GM10266 (cell line): ENCODE measurements around the gene TUBA8.
"Not testable (repeated sequence)": the region's sequence is repeated elsewhere in the genome, so short reads cannot be mapped to it uniquely, and the experiment has no call there.

Source experiments
- DNase-seq: peaks from one replicate; pipeline ENCODE4 v3.0.0; 2012; ENCODE audit errors: extremely low spot score
- TF ChIP-seq, protein P1 (sequence below): IDR thresholded peaks from 2 replicates; pipeline ENCODE4 v1.5.1; 2012; ENCODE audit warnings: mild to moderate bottlenecking, low read depth; ENCODE audit not compliant: control insufficient read depth, insufficient read depth; ENCODE audit errors: missing control alignments

TUBA8 gene

DNA sequence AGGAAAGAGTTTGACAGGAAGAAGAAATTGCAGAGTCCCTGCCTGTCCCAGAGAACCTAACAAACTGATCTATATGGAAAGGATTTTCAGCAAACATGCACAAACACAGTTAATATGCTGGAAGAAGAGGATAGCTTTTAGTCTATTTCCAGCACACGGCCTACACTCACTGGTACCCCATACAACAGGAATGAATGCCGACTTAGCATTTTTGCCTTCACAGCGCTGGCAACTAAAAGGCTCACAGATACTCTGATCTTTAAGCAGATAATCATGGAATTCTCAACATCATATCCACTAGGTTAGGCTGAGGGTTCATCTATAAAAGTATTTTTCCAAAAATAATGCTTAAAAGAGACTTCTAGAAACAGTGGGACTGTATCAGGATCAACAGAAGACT is 9.8 kb upstream of the TUBA8 start:
- no peak for DNase-seq
- TF ChIP-seq, protein P1, sequence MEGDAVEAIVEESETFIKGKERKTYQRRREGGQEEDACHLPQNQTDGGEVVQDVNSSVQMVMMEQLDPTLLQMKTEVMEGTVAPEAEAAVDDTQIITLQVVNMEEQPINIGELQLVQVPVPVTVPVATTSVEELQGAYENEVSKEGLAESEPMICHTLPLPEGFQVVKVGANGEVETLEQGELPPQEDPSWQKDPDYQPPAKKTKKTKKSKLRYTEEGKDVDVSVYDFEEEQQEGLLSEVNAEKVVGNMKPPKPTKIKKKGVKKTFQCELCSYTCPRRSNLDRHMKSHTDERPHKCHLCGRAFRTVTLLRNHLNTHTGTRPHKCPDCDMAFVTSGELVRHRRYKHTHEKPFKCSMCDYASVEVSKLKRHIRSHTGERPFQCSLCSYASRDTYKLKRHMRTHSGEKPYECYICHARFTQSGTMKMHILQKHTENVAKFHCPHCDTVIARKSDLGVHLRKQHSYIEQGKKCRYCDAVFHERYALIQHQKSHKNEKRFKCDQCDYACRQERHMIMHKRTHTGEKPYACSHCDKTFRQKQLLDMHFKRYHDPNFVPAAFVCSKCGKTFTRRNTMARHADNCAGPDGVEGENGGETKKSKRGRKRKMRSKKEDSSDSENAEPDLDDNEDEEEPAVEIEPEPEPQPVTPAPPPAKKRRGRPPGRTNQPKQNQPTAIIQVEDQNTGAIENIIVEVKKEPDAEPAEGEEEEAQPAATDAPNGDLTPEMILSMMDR: no peak

DNA sequence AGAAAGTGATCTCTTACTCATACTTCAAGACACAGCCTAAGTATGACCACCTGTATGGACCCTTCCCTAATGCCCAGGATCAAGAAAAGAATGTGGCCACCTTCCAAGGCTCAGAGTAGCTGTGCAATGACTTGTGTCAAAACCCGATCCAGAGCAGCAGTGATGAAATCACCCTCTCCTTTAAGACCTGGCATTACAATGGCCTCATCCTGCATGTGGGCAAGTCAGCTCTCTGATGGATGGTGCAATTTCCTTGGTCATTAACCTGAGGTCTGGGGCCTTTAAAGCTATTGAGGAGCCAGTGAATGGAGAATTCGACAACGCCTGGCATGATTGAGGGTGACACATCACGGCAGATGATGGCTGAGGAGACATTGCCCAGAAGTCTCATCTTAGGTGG is 9.1 kb upstream of the TUBA8 start:
- DNase-seq: no peak
- TF ChIP-seq, protein P1: no peak

DNA sequence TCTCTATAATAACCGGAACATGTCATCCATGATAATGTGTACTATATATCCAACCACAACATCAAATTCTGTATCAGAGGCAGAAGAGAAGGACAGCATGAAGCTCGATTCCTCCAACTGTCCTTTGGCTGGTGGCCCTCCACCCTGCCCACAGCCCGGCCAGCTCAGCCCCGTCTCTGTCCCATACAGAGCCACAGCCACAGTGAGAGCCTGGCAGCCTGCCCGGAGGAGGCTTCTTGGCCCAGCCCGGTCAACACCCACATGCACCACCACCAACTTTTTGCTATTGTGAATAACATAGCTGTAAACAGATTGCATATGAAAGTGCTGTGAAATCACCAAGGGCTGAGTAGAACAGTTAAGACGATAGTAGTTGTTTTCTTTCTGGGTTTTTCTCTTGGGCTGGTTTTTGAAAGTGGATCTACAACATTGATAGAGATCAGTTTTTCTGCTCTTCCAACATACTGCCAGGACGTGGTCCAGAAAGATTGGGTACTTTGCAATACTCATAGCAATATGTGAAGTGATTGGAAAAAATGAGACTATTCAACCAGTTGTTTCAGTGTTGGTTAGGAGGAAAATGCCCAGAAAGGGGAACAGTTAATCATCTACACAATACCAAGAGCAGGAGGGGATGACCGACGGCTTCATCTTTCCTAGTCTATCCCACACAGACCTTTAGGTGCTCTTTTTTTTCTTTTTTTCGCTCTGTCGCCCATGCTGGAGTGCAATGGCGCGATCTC is 6.9 kb upstream of the TUBA8 start:
- no peak for DNase-seq
- TF ChIP-seq, protein P1: no peak

DNA sequence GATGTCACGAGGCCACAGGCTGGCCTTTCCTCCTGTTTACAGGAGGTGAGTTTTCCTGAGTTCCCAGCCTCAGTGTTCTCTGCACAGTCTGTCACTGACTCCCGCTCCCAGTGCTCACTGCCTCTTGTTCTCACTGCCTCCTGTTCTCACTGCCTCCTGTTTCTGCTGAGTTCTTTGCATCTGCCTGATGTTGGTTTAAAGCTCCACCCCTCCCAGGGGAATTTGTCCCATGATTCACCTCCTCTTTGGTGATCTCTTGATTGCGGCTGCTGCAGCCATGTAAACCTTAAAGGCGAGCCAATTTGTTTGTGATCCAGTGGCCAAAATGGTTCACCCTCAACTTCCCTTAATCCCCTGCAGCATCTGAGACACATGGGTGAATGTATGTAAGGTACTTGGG is 6.0 kb upstream of the TUBA8 start:
- TF ChIP-seq, protein P1: no peak
- DNase-seq: no peak

DNA sequence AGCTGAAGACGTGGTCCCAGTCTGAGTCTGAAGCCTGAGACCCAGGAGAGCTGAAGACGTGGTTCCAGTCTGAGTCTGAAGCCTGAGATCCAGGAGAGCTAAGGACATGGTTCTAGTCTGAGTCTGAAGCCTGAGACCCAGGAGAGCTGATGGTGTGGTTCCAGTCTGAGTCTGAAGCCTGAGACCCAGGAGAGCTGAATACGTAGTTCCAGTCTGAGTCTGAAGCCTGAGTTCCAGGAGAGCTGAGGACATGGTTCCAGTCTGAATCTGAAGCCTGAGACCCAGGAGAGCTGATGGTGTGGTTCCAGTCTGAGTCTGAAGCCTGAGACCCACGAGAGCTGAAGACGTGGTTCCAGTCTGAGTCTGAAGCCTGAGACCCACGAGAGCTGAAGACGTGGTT is 4.6 kb upstream of the TUBA8 start:
- not testable (repeated sequence) for DNase-seq

DNA sequence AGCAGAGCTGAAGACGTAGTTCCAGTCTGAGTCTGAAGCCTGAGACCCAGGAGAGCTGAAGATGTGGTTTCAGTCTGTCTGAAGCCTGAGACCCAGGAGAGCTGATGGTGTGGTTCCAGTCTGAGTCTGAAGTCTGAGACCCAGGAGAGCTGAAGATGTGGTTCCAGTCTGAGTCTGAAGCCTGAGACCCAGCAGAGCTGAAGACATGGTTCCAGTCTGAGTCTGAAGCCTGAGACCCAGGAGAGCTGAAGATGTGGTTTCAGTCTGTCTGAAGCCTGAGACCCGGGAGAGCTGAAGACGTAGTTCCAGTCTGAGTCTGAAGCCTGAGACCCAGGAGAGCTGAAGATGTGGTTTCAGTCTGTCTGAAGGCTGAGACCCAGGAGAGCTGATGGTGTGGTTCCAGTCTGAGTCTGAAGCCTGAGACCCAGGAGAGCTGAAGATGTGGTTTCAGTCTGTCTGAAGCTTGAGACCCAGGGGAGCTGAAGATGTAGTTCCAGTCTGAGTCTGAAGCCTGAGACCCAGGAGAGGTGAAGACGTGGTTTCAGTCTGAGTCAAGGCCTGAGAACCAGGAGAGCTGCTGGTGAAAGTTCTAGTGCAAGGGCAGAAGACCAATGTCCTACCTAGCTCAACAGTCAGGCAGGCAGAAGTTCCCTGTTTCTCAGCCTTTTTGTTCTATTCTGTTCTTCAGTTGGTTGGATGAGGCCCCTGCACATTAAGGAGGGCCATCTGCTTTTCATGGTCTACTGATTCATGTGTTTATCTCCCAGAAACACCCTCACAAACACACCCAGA is 3.9 kb upstream of the TUBA8 start:
- DNase-seq: peak; percentile 58

DNA sequence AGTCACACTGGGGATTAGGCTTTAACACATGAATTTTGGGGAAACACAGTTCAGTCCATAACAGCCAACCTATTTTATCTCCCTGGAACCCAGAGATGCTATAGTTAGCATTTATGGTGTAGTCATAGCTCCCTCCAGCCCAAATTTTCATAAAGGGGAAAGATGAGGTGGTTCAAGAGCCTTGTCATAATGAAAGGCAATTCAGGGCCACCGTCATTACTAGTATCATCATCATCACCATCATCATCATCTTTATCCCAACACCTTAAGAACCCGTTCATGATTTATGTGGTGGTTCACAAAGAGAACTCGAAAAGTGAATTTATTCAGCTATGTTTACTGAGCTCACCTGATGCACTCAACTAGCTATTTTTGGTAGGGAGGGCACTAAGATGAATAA is 2.4 kb upstream of the TUBA8 start:
- TF ChIP-seq, protein P1: no peak
- no peak for DNase-seq

DNA sequence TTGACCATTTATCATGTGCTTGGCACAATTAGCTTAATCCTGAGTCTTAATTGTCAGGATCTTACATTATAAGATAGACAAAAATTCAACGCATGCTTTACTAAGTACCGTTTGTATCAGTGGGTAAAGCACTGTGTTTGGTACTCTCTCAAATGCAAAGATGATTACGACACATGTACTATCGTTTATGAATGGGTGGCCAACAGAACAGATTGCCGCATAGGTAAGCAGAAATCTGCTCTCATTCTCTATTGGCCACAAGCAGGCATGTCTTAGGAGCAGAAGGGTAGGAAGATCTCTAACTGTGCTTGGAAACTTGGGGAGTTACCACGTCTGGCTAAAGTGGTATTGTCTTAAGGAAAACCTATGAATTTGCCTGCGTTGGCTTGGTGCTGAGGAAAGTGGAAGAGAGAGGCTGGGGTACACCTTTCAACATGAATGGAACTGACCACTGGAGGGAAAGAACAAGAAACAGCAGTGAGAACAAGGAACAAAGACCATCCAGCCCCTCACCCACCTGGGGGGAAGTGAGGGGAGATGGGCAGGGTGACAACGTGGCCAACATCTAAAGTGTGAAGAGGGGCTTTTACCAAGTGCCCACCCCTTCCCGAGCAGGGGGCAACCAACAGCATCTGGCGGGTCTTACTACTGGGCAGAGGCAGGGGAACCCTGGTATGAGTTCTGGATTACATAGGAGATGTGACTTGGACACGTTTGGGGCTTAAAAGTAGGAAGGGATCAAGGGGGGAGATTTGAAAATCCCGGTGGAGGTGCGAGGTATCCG is 1.0 kb upstream of the TUBA8 start:
- DNase-seq: no peak
- TF ChIP-seq, protein P1: no peak
